HCT116 (cell line): ENCODE data around the gene RAPGEFL1.

ENCODE experiments used
- CTCF ChIP-seq, 3 experiments: fragments of 200-600 bp in 1 of 3; sonication (generic) in 1 of 3; IDR thresholded peaks in 2 of 3; conservative IDR thresholded peaks in 1 of 3; 2 replicates each; pipeline ENCODE4 v1.5.1; 2012 to 2017; ENCODE audit warnings: low read depth in 2 of 3, low read length in 2 of 3, antibody characterized with exemption in 1 of 3, borderline replicate concordance in 1 of 3, control low read depth in 1 of 3, mild to moderate bottlenecking in 1 of 3, mixed read lengths in 1 of 3, mixed run types in 1 of 3, moderate library complexity in 1 of 3; ENCODE audit not compliant: insufficient read depth in 1 of 3
- EZH2phosphoT487 ChIP-seq: fragments of 200-600 bp; IDR thresholded peaks from 2 replicates; pipeline ENCODE4 v1.6.1; 2018; ENCODE audit warnings: antibody characterized with exemption, borderline replicate concordance
- FOSL1 ChIP-seq: IDR thresholded peaks from 2 replicates; pipeline ENCODE4 v1.6.1; 2012; ENCODE audit warnings: low read depth
- POLR2A ChIP-seq: IDR thresholded peaks from 2 replicates; pipeline ENCODE4 v1.7.0; 2011; ENCODE audit warnings: borderline replicate concordance; ENCODE audit not compliant: insufficient read depth, insufficient read length; ENCODE audit errors: extremely low read depth
- POLR2AphosphoS5 ChIP-seq: IDR thresholded peaks from 2 replicates; pipeline ENCODE4 v1.6.1; 2011; ENCODE audit warnings: mild to moderate bottlenecking, low read depth, low read length, moderate library complexity
- REST ChIP-seq: IDR thresholded peaks from 2 replicates; pipeline ENCODE4 v1.6.1; 2012; ENCODE audit warnings: low read depth
- ZNF274 ChIP-seq: fragments of 200-500 bp; sonication (Bioruptor generic); IDR thresholded peaks from 2 replicates; pipeline ENCODE4 v1.6.1; 2014; ENCODE audit warnings: mild to moderate bottlenecking, low read depth, low read length, inconsistent platforms
- TF ChIP-seq, protein P1 (sequence below): IDR thresholded peaks from 2 replicates; pipeline ENCODE4 v1.6.1; 2012

DNA sequence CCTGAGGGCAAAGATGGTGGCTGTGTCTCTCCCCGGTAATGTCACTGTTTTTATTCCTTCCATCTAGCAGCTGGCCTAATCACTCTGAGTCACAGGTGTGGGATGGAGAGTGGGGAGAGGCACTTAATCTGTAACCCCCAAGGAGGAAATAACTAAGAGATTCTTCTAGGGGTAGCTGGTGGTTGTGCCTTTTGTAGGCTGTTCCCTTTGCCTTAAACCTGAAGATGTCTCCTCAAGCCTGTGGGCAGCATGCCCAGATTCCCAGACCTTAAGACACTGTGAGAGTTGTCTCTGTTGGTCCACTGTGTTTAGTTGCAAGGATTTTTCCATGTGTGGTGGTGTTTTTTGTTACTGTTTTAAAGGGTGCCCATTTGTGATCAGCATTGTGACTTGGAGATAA is 5.5 kb upstream of the RAPGEFL1 start:
- no peak for TF ChIP-seq ZNF274
- no peak for TF ChIP-seq REST
- no peak for TF ChIP-seq CTCF (IDR thresholded peaks at IDR 0.05 in 2 of 3, conservative IDR thresholded peaks at IDR 0.05 in 1 of 3; ENCODE audit: borderline replicate concordance in 1 of 3, insufficient read depth in 1 of 3, low read depth in 2 of 3, low read length in 2 of 3)
- no peak for TF ChIP-seq FOSL1
- TF ChIP-seq EZH2phosphoT487 = no peak
- TF ChIP-seq, protein P1, sequence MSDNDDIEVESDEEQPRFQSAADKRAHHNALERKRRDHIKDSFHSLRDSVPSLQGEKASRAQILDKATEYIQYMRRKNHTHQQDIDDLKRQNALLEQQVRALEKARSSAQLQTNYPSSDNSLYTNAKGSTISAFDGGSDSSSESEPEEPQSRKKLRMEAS = no peak
- TF ChIP-seq POLR2AphosphoS5 = no peak
- TF ChIP-seq POLR2A = no peak
